ENCODE results near the gene TMEM132A.

The TMEM132A gene

GRCh38 chr11:60946601-60947264 lies 22.5 kb downstream of the TMEM132A start:
- ChIA-PET CTCF (no interaction called here), POLR2A (no interaction called here)
- no peak for TF ChIP-seq SP1 (IDR thresholded peaks at IDR 0.05)
- DNase-seq (ENCODE audit: extremely low spot score): no peak

- no peak for DNase-seq (ENCODE audit: extremely low spot score)
- TF ChIP-seq BHLHE40 (IDR thresholded peaks at IDR 0.05; ENCODE audit: borderline replicate concordance) (no peak), ARNT (IDR thresholded peaks at IDR 0.05) (no peak), TARDBP (IDR thresholded peaks at IDR 0.05) (no peak), L3MBTL2 (conservative IDR thresholded peaks at IDR 0.05) (no peak), ELF4 (IDR thresholded peaks at IDR 0.05) (no peak), NFRKB (IDR thresholded peaks at IDR 0.05) (no peak), SUZ12 (IDR thresholded peaks at IDR 0.05) (no peak), FOXA1 (IDR thresholded peaks at IDR 0.05) (no peak), FOXM1 (IDR thresholded peaks at IDR 0.05; ENCODE audit: borderline replicate concordance) (no peak), LEF1 (IDR thresholded peaks at IDR 0.05; ENCODE audit: borderline replicate concordance) (no peak), FOXK2 (IDR thresholded peaks at IDR 0.05) (no peak), SP1 (IDR thresholded peaks at IDR 0.05) (no peak), HDGF (IDR thresholded peaks at IDR 0.05; ENCODE audit: borderline replicate concordance) (no peak), ZNF384 (IDR thresholded peaks at IDR 0.05) (no peak), CTBP1 (IDR thresholded peaks at IDR 0.05; ENCODE audit: borderline replicate concordance) (no peak)
- TF ChIP-seq, protein P1, sequence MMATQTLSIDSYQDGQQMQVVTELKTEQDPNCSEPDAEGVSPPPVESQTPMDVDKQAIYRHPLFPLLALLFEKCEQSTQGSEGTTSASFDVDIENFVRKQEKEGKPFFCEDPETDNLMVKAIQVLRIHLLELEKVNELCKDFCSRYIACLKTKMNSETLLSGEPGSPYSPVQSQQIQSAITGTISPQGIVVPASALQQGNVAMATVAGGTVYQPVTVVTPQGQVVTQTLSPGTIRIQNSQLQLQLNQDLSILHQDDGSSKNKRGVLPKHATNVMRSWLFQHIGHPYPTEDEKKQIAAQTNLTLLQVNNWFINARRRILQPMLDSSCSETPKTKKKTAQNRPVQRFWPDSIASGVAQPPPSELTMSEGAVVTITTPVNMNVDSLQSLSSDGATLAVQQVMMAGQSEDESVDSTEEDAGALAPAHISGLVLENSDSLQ (IDR thresholded peaks at IDR 0.05): no peak
- POLR2A ChIA-PET: no interaction called here
- CTCF ChIA-PET: no interaction called here
These were observed 23.4 kb downstream of the TMEM132A start for GRCh38 chr11:60947700-60948099.

DNA sequence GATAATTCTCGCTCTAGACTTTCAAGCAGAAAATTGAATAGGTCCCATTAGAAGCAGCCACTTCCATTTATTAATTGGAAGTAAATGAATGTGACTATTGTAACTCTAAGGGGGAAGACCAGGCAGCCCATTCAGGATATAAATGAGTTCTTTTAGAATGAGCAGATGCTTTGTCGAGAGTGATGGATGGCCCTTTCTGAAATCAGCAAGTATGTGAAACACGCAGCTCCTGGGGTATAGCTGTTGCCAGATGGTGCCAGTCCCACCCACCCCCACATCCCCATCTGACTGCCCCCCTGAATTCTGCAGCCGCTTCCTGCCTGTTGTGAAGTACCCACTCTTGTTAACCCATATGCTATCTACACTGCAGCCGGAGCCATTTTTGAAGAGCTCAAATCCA lies 24.0 kb downstream of the TMEM132A start:
- TF ChIP-seq HDGF (IDR thresholded peaks at IDR 0.05; ENCODE audit: borderline replicate concordance): no peak
- no peak for TF ChIP-seq ELF4 (IDR thresholded peaks at IDR 0.05)
- no peak for TF ChIP-seq TARDBP (IDR thresholded peaks at IDR 0.05)
- no peak for TF ChIP-seq ARNT (IDR thresholded peaks at IDR 0.05)
- TF ChIP-seq SUZ12 (IDR thresholded peaks at IDR 0.05): no peak
- TF ChIP-seq LEF1 (IDR thresholded peaks at IDR 0.05; ENCODE audit: borderline replicate concordance): no peak
- TF ChIP-seq FOXA1 (IDR thresholded peaks at IDR 0.05): no peak
- TF ChIP-seq SP1 (IDR thresholded peaks at IDR 0.05): no peak
- TF ChIP-seq ZNF384 (IDR thresholded peaks at IDR 0.05): no peak
- TF ChIP-seq FOXK2 (IDR thresholded peaks at IDR 0.05): no peak
- TF ChIP-seq CTBP1 (IDR thresholded peaks at IDR 0.05; ENCODE audit: borderline replicate concordance): no peak
- TF ChIP-seq NFRKB (IDR thresholded peaks at IDR 0.05): no peak
- TF ChIP-seq, protein P1 (IDR thresholded peaks at IDR 0.05): no peak
- no peak for TF ChIP-seq FOXM1 (IDR thresholded peaks at IDR 0.05; ENCODE audit: borderline replicate concordance)
- no peak for TF ChIP-seq BHLHE40 (IDR thresholded peaks at IDR 0.05; ENCODE audit: borderline replicate concordance)
- TF ChIP-seq L3MBTL2 (conservative IDR thresholded peaks at IDR 0.05): no peak
- ChIA-PET POLR2A (no interaction called here), CTCF (no interaction called here)
- DNase-seq (ENCODE audit: extremely low spot score): no peak

DNA sequence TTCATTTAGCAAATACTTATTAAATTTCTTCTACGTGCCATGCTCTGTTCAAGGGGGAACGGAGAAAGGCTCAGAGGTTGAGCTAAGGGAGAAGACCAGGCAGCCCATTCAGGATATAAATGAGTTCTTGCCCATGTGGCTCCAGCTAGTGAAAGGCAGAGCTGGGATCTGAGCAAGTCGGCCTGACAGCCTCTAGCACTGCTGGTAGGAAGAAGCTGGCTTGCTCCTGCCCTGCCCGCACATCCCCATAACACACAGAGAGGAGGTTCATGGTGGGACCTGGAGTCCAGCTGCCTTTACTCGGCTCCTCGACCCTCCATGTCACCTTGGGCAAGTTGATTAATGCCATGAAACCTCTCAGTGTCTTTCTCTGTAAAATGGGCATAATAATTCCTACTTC lies 25.8 kb downstream of the TMEM132A start:
- POLR2A ChIA-PET: no interaction called here
- no peak for TF ChIP-seq FOXM1 (IDR thresholded peaks at IDR 0.05; ENCODE audit: borderline replicate concordance)
- TF ChIP-seq SP1 (IDR thresholded peaks at IDR 0.05): no peak
- TF ChIP-seq NFRKB (IDR thresholded peaks at IDR 0.05): no peak
- TF ChIP-seq SUZ12 (IDR thresholded peaks at IDR 0.05): no peak
- TF ChIP-seq ARNT (IDR thresholded peaks at IDR 0.05): no peak
- no peak for TF ChIP-seq LEF1 (IDR thresholded peaks at IDR 0.05; ENCODE audit: borderline replicate concordance)
- no peak for TF ChIP-seq ZNF384 (IDR thresholded peaks at IDR 0.05)
- TF ChIP-seq L3MBTL2 (conservative IDR thresholded peaks at IDR 0.05): no peak
- TF ChIP-seq, protein P1 (IDR thresholded peaks at IDR 0.05): no peak
- no peak for TF ChIP-seq HDGF (IDR thresholded peaks at IDR 0.05; ENCODE audit: borderline replicate concordance)
- TF ChIP-seq ELF4 (IDR thresholded peaks at IDR 0.05): no peak
- TF ChIP-seq TARDBP (IDR thresholded peaks at IDR 0.05): no peak
- no peak for TF ChIP-seq BHLHE40 (IDR thresholded peaks at IDR 0.05; ENCODE audit: borderline replicate concordance)
- TF ChIP-seq CTBP1 (IDR thresholded peaks at IDR 0.05; ENCODE audit: borderline replicate concordance): no peak
- no peak for TF ChIP-seq FOXA1 (IDR thresholded peaks at IDR 0.05)
- TF ChIP-seq FOXK2 (IDR thresholded peaks at IDR 0.05): no peak
- CTCF ChIA-PET: no interaction called here
- DNase-seq (ENCODE audit: extremely low spot score): no peak

DNA sequence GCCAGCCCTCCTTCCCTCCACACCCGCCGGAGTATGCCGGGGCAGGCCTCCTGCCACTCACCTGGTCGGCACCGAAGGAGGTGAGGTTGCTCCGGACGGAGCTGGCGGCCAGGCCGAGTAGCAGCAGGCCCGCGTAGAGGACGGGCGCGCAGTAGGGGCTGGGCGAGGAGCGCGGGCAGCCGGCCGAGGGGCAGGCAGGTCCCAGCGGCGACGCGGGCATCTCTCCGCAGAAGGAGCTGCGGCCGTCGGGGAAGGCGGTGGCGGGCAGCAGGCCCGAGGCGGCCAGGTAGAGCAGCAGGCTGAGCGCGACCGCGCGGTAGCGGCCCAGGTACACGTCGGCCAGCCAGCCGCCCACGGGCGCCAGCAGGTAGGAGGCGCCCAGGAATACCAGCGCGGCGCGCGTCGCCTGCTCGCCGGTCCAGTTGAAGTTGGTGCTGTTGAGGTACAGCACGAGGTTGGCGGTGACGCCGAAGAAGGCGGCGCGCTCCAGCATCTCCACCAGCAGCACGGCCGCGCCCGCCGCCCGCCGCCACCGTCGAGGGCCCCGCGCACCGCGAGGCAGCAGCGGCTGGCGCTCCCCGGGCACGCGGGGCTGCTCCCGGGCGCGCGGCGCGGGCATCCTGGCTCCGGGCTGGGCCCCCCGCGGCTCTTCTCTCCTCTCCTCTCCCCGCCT lies 26.8 kb downstream of the TMEM132A start:
- TF ChIP-seq HDGF (IDR thresholded peaks at IDR 0.05; ENCODE audit: borderline replicate concordance): no peak
- TF ChIP-seq SUZ12 (IDR thresholded peaks at IDR 0.05): no peak
- no peak for TF ChIP-seq FOXA1 (IDR thresholded peaks at IDR 0.05)
- no peak for TF ChIP-seq SP1 (IDR thresholded peaks at IDR 0.05)
- no peak for TF ChIP-seq ZNF384 (IDR thresholded peaks at IDR 0.05)
- TF ChIP-seq, protein P1 (IDR thresholded peaks at IDR 0.05): no peak
- TF ChIP-seq LEF1 (IDR thresholded peaks at IDR 0.05; ENCODE audit: borderline replicate concordance): no peak
- TF ChIP-seq CTBP1 (IDR thresholded peaks at IDR 0.05; ENCODE audit: borderline replicate concordance): no peak
- no peak for TF ChIP-seq L3MBTL2 (conservative IDR thresholded peaks at IDR 0.05)
- TF ChIP-seq FOXM1 (IDR thresholded peaks at IDR 0.05; ENCODE audit: borderline replicate concordance): no peak
- no peak for TF ChIP-seq ELF4 (IDR thresholded peaks at IDR 0.05)
- no peak for TF ChIP-seq ARNT (IDR thresholded peaks at IDR 0.05)
- no peak for TF ChIP-seq TARDBP (IDR thresholded peaks at IDR 0.05)
- TF ChIP-seq FOXK2 (IDR thresholded peaks at IDR 0.05): no peak
- no peak for TF ChIP-seq BHLHE40 (IDR thresholded peaks at IDR 0.05; ENCODE audit: borderline replicate concordance)
- DNase-seq (ENCODE audit: extremely low spot score): no peak
- ChIA-PET CTCF (no interaction called here), POLR2A (no interaction called here)
